IPS-15b (cell line): ENCODE results near the gene ARL14EP.

Experiments
- H3K27me3 ChIP-seq: one replicate; pipeline ENCODE4 v1.6.1; 2013; ENCODE audit warnings: low read length; ENCODE audit not compliant: control insufficient read depth, insufficient read depth
- H3K36me3 ChIP-seq: one replicate; pipeline ENCODE4 v1.6.1; 2013; ENCODE audit warnings: low read length; ENCODE audit not compliant: control insufficient read depth, insufficient read depth
- H3K4me1 ChIP-seq: one replicate; pipeline ENCODE4 v1.6.1; 2013; ENCODE audit warnings: mild to moderate bottlenecking, low read length; ENCODE audit not compliant: control insufficient read depth, insufficient read depth
- H3K4me3 ChIP-seq: one replicate; pipeline ENCODE4 v1.5.1; 2013; ENCODE audit warnings: low read depth, low read length
- H3K9ac ChIP-seq: one replicate; pipeline ENCODE4 v1.6.1; 2013; ENCODE audit warnings: low read depth, mild to moderate bottlenecking, low read length
- H3K9me3 ChIP-seq: one replicate; pipeline ENCODE4 v1.6.1; 2013; ENCODE audit warnings: mild to moderate bottlenecking, low read length; ENCODE audit not compliant: control insufficient read depth, insufficient read depth

ARL14EP gene

GRCh38 chr11:30322826-30323710 lies at the start of gene ARL14EP:
ARL14EP (plus strand) TSS chr11:30323104; CDS start chr11:30330949, 7,845 bp downstream.
- no peaks in the 10 kb centered on the region for H3K9me3 ChIP-seq
- H3K4me3 ChIP-seq, result peak within 1 kb of the TSS; percentile 77
- H3K4me1 ChIP-seq, result peaks cover 3% of the 10 kb centered on the region
- H3K36me3 ChIP-seq, result no peaks in the 10 kb centered on the region
- peak within 1 kb of the TSS; percentile 89 for H3K9ac ChIP-seq
- H3K27me3 ChIP-seq, result no peaks in the 10 kb centered on the region

- Histone ChIP-seq H3K27me3 (no peaks in the 10 kb centered on the region), H3K4me3 (no peak overlapping the region), H3K9ac (no peak overlapping the region), H3K9me3 (no peaks in the 10 kb centered on the region), H3K4me1 (no peaks in the 10 kb centered on the region), H3K36me3 (no peaks in the 10 kb centered on the region)
Observed at GRCh38 chr11:30277176-30277575, 45.7 kb upstream of the ARL14EP start.

- Histone ChIP-seq H3K9ac (no peak overlapping the region), H3K9me3 (no peaks in the 10 kb centered on the region), H3K36me3 (no peaks in the 10 kb centered on the region), H3K4me1 (no peaks in the 10 kb centered on the region), H3K4me3 (no peak overlapping the region), H3K27me3 (no peaks in the 10 kb centered on the region)
Observed at GRCh38 chr11:30279796-30280195, 43.1 kb upstream of the ARL14EP start.

DNA sequence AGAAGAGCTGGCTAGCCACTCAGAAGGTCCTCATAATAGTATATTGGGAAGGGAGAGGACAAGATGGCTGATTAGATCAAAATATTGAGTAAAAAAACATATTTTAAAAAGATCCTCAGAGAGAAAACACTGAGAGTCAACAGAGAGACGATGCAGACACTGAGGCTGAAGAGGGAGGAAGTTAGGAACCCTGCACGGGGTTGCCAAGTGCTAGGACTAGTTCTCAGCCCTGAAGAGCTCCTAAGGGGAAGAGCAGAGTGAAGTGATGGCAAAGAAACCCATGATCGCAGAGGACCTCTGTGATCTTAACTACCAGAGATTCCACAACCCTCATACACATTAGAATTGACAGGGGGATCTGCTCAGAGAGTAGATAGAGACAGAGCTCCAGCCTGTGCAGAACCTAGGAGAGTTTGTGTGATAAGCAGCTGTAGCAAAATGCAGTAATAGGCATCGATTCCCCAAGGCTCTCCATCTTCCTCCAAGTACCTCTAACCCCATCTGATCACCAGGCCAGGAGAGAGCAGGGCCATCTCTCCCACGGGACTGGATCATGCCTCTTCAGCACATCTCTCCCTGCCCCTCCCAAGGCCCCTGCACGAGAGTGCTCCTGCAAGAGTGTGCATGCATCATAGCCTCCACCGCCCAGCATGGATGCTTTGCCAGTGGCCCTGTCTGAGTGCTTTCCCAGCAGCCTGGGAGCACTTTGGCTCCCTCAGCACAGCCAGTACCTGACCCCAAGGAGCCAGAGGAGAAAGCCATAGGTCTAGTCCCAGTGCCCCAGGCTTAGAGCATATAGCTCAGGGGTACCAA lies 41.2 kb upstream of the ARL14EP start:
- Histone ChIP-seq H3K4me1 (no peaks in the 10 kb centered on the region), H3K36me3 (no peaks in the 10 kb centered on the region), H3K9ac (no peak overlapping the region), H3K27me3 (no peaks in the 10 kb centered on the region), H3K9me3 (no peaks in the 10 kb centered on the region), H3K4me3 (no peak overlapping the region)

DNA sequence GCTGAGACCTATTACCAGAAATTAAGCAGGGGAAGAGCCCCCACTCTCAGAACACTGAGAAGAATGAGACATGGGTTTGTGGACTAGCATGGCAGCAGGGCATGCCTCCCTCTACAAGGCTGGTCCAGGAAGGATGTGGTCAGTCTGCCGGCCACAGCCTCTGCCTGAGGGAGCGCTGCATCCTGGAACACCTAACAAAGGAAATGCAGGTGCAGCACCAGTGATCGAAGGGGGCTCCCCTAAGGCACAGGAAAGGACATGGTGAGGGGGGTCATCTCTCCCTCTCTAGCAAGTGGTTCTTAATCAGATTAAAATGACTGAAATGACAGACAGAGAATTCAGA lies 40.6 kb upstream of the ARL14EP start:
- Histone ChIP-seq H3K9ac (no peak overlapping the region), H3K36me3 (no peaks in the 10 kb centered on the region), H3K9me3 (no peaks in the 10 kb centered on the region), H3K27me3 (no peaks in the 10 kb centered on the region), H3K4me1 (no peaks in the 10 kb centered on the region), H3K4me3 (no peak overlapping the region)

DNA sequence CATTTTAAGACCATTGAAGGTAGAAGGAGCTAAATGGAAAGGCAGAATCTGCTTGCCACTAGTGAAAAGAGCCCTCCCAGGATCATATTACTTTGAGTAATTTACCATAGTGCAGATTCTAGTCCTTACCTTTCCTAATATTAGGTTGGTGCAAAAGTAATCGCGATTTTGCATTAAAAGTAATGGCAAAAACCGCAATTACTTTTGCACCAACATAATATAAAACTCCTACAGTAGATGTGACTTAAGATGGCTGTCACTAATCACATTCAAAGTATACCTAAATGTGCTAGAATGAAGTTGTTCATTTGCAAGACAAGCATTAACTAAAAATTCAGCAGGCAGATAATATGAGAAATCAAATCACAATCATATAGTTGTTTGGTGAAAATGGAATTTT lies 38.1 kb upstream of the ARL14EP start:
- no peak overlapping the region for H3K9ac ChIP-seq
- no peaks in the 10 kb centered on the region for H3K27me3 ChIP-seq
- no peaks in the 10 kb centered on the region for H3K4me1 ChIP-seq
- no peaks in the 10 kb centered on the region for H3K36me3 ChIP-seq
- H3K9me3 ChIP-seq, result no peaks in the 10 kb centered on the region
- H3K4me3 ChIP-seq, result no peak overlapping the region

DNA sequence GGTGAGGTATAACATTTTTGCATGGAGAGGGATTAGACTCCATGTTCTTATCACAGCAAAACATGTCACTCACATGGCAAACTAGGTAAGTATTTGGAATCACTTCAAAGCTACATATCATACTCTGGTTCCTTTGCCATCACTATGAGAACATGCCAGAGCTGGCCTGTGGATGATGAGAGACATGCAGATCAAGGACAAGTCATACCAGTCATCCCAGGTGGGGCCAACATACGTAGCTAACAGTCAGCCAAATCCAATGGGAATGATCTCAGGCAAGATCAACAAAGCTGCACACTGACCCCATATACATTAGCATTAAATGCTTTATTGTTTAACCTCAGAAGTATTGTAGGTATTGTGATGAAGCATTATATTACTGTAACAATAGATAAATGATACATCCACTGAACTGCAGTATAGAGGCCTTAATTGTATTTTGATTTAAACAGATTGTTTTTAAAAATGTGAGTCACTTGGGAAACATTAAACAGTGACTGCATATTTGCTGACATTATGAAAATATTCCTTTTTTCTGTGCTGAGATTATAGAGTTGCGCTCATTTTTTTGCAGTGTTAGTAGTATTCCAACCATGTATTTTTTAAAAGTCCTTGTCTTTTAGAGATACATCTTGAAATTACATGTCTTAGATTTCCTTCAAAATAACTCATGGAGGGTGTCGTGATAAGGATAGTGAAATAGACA lies 37.3 kb upstream of the ARL14EP start:
- Histone ChIP-seq H3K36me3 (no peaks in the 10 kb centered on the region), H3K27me3 (no peaks in the 10 kb centered on the region), H3K4me3 (no peak overlapping the region), H3K4me1 (no peaks in the 10 kb centered on the region), H3K9me3 (no peaks in the 10 kb centered on the region), H3K9ac (no peak overlapping the region)

DNA sequence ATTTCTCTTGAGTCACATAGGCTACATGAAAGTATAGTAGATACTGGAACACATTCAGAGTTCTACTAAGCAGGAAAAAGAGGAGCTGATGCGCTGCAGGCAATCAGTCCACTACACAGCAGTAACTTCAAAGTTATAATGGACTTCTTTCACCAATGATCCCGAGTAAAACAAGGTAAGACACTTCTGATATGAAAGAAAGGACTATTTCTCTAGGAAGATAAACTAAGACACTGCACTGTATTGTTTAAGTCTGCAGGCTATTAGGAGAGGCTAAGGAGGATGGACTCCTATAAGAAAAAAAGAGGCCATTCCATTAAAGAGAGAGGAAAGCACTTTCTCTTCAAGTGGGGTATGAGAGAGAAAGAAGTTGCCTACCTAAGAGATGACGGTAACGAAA lies 31.6 kb upstream of the ARL14EP start:
- no peaks in the 10 kb centered on the region for H3K36me3 ChIP-seq
- H3K9ac ChIP-seq, result no peak overlapping the region
- H3K4me1 ChIP-seq, result no peaks in the 10 kb centered on the region
- H3K27me3 ChIP-seq, result no peaks in the 10 kb centered on the region
- no peak overlapping the region for H3K4me3 ChIP-seq
- H3K9me3 ChIP-seq, result no peaks in the 10 kb centered on the region

DNA sequence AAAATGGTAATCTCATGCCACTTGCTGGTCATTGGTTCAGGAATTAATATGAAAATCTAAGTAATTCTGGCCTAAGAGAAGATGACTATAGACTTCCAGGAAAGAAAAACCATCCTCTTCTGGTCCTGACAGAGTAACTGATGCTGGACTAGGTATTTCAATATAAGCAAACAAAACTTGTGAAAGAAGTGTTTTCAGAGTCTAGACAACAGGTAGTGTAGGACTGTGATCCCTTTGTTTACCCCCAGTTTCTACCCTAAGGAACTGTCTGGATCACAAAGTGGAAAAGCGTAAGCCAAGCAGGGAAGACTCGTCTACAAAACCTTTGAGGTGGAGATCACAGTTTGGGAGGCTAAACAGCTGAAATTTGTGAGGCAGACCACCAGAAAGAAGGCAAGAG lies 30.4 kb upstream of the ARL14EP start:
- Histone ChIP-seq H3K9ac (no peak overlapping the region), H3K9me3 (no peaks in the 10 kb centered on the region), H3K36me3 (no peaks in the 10 kb centered on the region), H3K27me3 (no peaks in the 10 kb centered on the region), H3K4me3 (no peak overlapping the region), H3K4me1 (no peaks in the 10 kb centered on the region)

GRCh38 chr11:30295178-30295885 lies 27.6 kb upstream of the ARL14EP start:
- no peak overlapping the region for H3K4me3 ChIP-seq
- no peaks in the 10 kb centered on the region for H3K4me1 ChIP-seq
- H3K27me3 ChIP-seq, result no peaks in the 10 kb centered on the region
- H3K9ac ChIP-seq, result no peak overlapping the region
- H3K36me3 ChIP-seq, result no peaks in the 10 kb centered on the region
- no peaks in the 10 kb centered on the region for H3K9me3 ChIP-seq

GRCh38 chr11:30304620-30305019 lies 18.3 kb upstream of the ARL14EP start:
- Histone ChIP-seq H3K4me1 (peaks cover 6% of the 10 kb centered on the region), H3K36me3 (no peaks in the 10 kb centered on the region), H3K9ac (no peak overlapping the region), H3K9me3 (no peaks in the 10 kb centered on the region), H3K4me3 (no peak overlapping the region), H3K27me3 (no peaks in the 10 kb centered on the region)
